ENCODE results near the gene ME3.

DNA sequence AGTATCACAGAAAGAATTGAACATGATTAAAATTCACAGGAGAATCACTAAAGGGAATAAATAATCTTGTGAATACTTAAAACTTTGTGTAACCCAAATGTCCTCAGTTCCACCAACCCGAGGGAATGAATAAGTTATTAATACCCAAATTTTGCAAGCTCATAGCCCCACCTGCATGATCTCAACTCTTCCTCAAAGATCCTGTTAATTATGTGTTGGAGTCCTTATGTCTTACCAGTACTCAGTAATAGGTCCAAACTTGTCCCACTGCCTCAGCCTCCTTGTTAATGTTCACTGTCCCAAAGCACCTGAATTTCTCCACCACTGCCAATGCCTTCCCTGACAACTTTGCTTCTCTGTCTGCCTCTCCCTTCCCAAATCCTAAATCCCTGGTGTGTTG, 46.1 kb upstream of the ME3 start:
- TF ChIP-seq CTCF (conservative IDR thresholded peaks at IDR 0.05; ENCODE audit: low read depth, low read length): no peak
- TF ChIP-seq EZH2 (IDR thresholded peaks at IDR 0.05; ENCODE audit: low read length, unreplicated experiment): no peak
- TF ChIP-seq EZH2phosphoT487 (IDR thresholded peaks at IDR 0.05; ENCODE audit: borderline replicate concordance, low read length): no peak
